A673 (cell line): ENCODE data around the gene VWA5B2.

ENCODE experiments used
- EZH2 ChIP-seq: fragments of 200-600 bp; sonication (generic); IDR thresholded peaks from 2 replicates; pipeline ENCODE4 v1.6.1; 2017; ENCODE audit warnings: borderline replicate concordance, low read depth, mild to moderate bottlenecking, mixed read lengths, antibody characterized with exemption, low read length; ENCODE audit not compliant: poor library complexity, severe bottlenecking
- TF ChIP-seq, protein P1 (sequence below): fragments of 300-800, 200-600 bp; sonication (generic); conservative IDR thresholded peaks from 2 replicates; pipeline ENCODE4 v1.5.1; 2017; ENCODE audit warnings: low read depth, mild to moderate bottlenecking, antibody characterized with exemption, low read length, moderate library complexity, mixed read lengths

DNA sequence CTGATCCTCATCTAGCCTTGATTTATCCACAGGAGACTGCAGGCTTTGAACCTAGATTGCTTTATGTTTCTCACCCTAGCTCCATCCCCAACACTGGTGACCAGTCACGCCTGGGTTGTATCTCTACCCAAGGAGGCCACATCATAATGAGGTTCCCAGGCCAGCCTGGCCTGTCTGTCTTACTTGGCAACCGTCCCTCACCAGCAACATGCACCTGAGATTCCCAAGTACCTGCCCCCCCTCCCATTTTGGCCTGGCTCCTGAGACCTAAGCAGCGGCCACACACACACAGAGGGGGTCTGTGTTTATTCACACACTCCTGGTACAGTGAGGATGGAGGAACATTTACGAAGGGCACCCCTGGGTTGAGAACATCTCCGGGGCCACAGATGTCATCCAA, 29.5 kb downstream of the VWA5B2 start:
- TF ChIP-seq, protein P1, sequence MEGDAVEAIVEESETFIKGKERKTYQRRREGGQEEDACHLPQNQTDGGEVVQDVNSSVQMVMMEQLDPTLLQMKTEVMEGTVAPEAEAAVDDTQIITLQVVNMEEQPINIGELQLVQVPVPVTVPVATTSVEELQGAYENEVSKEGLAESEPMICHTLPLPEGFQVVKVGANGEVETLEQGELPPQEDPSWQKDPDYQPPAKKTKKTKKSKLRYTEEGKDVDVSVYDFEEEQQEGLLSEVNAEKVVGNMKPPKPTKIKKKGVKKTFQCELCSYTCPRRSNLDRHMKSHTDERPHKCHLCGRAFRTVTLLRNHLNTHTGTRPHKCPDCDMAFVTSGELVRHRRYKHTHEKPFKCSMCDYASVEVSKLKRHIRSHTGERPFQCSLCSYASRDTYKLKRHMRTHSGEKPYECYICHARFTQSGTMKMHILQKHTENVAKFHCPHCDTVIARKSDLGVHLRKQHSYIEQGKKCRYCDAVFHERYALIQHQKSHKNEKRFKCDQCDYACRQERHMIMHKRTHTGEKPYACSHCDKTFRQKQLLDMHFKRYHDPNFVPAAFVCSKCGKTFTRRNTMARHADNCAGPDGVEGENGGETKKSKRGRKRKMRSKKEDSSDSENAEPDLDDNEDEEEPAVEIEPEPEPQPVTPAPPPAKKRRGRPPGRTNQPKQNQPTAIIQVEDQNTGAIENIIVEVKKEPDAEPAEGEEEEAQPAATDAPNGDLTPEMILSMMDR: no peak
- no peak for TF ChIP-seq EZH2
